Measurements from ENCODE around the gene COLEC12. TPM values are rescaled to one million over a fixed set of nuclear protein-coding genes. Genes with fewer than 3 reads are reported as not detected.
"Not testable (repeated sequence)": the region's sequence is repeated elsewhere in the genome, so short reads cannot be mapped to it uniquely, and the experiment has no call there.

COLEC12 gene
- total RNA-seq, 2 donors from 2014 or later = not detected

- H3K4me1 Mint-ChIP-seq (ENCODE audit: low read depth in 2 of 2) = no peaks in the 10 kb centered on the region
- no peak for DNase-seq (ENCODE audit: low spot score)
- H3K9me3 Mint-ChIP-seq = no peaks in the 10 kb centered on the region
- peaks cover 0 to 9% of the 10 kb centered on the region in 2 donors for H3K27me3 Mint-ChIP-seq
- no peak overlapping the region for H3K4me3 Mint-ChIP-seq
- H3K36me3 Mint-ChIP-seq = no peaks in the 10 kb centered on the region
- no peak for ATAC-seq
- no peak overlapping the region for H3K27ac Mint-ChIP-seq
These were observed 207.0 kb downstream of the COLEC12 start for GRCh38 chr18:293536-293935.

GRCh38 chr18:292271-292670 is 208.2 kb downstream of the COLEC12 start:
- Mint-ChIP-seq H3K36me3 (no peaks in the 10 kb centered on the region), H3K4me3 (no peak overlapping the region), H3K27me3 (peaks cover 0 to 12% of the 10 kb centered on the region in 2 donors), H3K27ac (no peak overlapping the region), H3K4me1 (ENCODE audit: low read depth in 2 of 2) (no peaks in the 10 kb centered on the region), H3K9me3 (no peaks in the 10 kb centered on the region)
- ATAC-seq (no peak), DNase-seq (ENCODE audit: low spot score) (no peak)

GRCh38 chr18:289970-290369 is 210.5 kb downstream of the COLEC12 start:
- not testable (repeated sequence) for H3K36me3 Mint-ChIP-seq; H3K4me1 Mint-ChIP-seq (ENCODE audit: low read depth in 2 of 2); ATAC-seq; H3K27ac Mint-ChIP-seq; H3K9me3 Mint-ChIP-seq; H3K4me3 Mint-ChIP-seq; DNase-seq (ENCODE audit: low spot score)
- peaks cover 6 to 22% of the 10 kb centered on the region in 2 donors for H3K27me3 Mint-ChIP-seq

- no peak overlapping the region for H3K4me3 Mint-ChIP-seq
- no peak overlapping the region for H3K27ac Mint-ChIP-seq
- ATAC-seq = no peak
- H3K4me1 Mint-ChIP-seq (ENCODE audit: low read depth in 2 of 2) = peaks cover 0 to 4% of the 10 kb centered on the region in 2 donors
- no peaks in the 10 kb centered on the region for H3K36me3 Mint-ChIP-seq
- no peak for DNase-seq (ENCODE audit: low spot score)
- H3K27me3 Mint-ChIP-seq = peaks cover 6 to 19% of the 10 kb centered on the region in 2 donors
- no peaks in the 10 kb centered on the region for H3K9me3 Mint-ChIP-seq
These were observed 211.5 kb downstream of the COLEC12 start for GRCh38 chr18:289026-289425.

GRCh38 chr18:286515-287310 is 213.8 kb downstream of the COLEC12 start:
- Mint-ChIP-seq H3K36me3 (no peaks in the 10 kb centered on the region), H3K27me3 (peaks cover 10 to 17% of the 10 kb centered on the region in 2 donors), H3K4me3 (no peak overlapping the region), H3K27ac (no peak overlapping the region), H3K9me3 (no peaks in the 10 kb centered on the region), H3K4me1 (ENCODE audit: low read depth in 2 of 2) (peaks cover 0 to 4% of the 10 kb centered on the region in 2 donors)
- no peak for DNase-seq (ENCODE audit: low spot score)
- ATAC-seq = no peak

GRCh38 chr18:285817-286216 is 214.7 kb downstream of the COLEC12 start:
- no peak for ATAC-seq

GRCh38 chr18:275486-275885 is 225.0 kb downstream of the COLEC12 start:
- no peak for DNase-seq (ENCODE audit: low spot score)

More at GRCh38 chr18:285817-286216, 214.7 kb downstream of the COLEC12 start:
- Mint-ChIP-seq H3K36me3 (no peaks in the 10 kb centered on the region), H3K4me1 (ENCODE audit: low read depth in 2 of 2) (peaks cover 0 to 4% of the 10 kb centered on the region in 2 donors), H3K9me3 (no peaks in the 10 kb centered on the region), H3K4me3 (no peak overlapping the region), H3K27ac (no peak overlapping the region), H3K27me3 (peaks cover 16 to 18% of the 10 kb centered on the region in 2 donors)
- no peak for DNase-seq (ENCODE audit: low spot score)

GRCh38 chr18:274313-274712 is 226.2 kb downstream of the COLEC12 start:
- no peaks in the 10 kb centered on the region for H3K36me3 Mint-ChIP-seq
- no peak overlapping the region for H3K27ac Mint-ChIP-seq
- DNase-seq (ENCODE audit: low spot score) = no peak
- peaks cover 4 to 5% of the 10 kb centered on the region in 2 donors for H3K4me1 Mint-ChIP-seq (ENCODE audit: low read depth in 2 of 2)
- H3K4me3 Mint-ChIP-seq = no peak overlapping the region
- peaks cover 11 to 13% of the 10 kb centered on the region in 2 donors for H3K27me3 Mint-ChIP-seq
- ATAC-seq = no peak
- no peaks in the 10 kb centered on the region for H3K9me3 Mint-ChIP-seq

More at GRCh38 chr18:275486-275885, 225.0 kb downstream of the COLEC12 start:
- no peak overlapping the region for H3K4me3 Mint-ChIP-seq
- no peaks in the 10 kb centered on the region for H3K4me1 Mint-ChIP-seq (ENCODE audit: low read depth in 2 of 2)
- no peaks in the 10 kb centered on the region for H3K9me3 Mint-ChIP-seq
- H3K36me3 Mint-ChIP-seq = no peaks in the 10 kb centered on the region
- no peak overlapping the region for H3K27ac Mint-ChIP-seq
- ATAC-seq = no peak
- H3K27me3 Mint-ChIP-seq = peaks cover 11 to 13% of the 10 kb centered on the region in 2 donors

- Mint-ChIP-seq H3K4me1 (ENCODE audit: low read depth in 2 of 2) (peaks cover 5 to 9% of the 10 kb centered on the region in 2 donors), H3K27me3 (peaks cover 11 to 13% of the 10 kb centered on the region in 2 donors), H3K27ac (no peak overlapping the region), H3K36me3 (no peaks in the 10 kb centered on the region), H3K4me3 (no peak overlapping the region), H3K9me3 (no peaks in the 10 kb centered on the region)
- ATAC-seq (no peak), DNase-seq (ENCODE audit: low spot score) (no peak)
These were observed 227.0 kb downstream of the COLEC12 start for GRCh38 chr18:273525-273924.

GRCh38 chr18:272650-273049 is 227.9 kb downstream of the COLEC12 start:
- DNase-seq (ENCODE audit: low spot score) (no peak), ATAC-seq (no peak)
- Mint-ChIP-seq H3K4me3 (no peak overlapping the region), H3K27ac (no peak overlapping the region), H3K9me3 (no peaks in the 10 kb centered on the region), H3K36me3 (no peaks in the 10 kb centered on the region), H3K4me1 (ENCODE audit: low read depth in 2 of 2) (peaks cover 9 to 16% of the 10 kb centered on the region in 2 donors), H3K27me3 (peaks cover 9 to 11% of the 10 kb centered on the region in 2 donors)

- Mint-ChIP-seq H3K27me3 (no peaks in the 10 kb centered on the region), H3K4me3 (peak overlapping the region; percentile 53), H3K27ac (peak overlapping the region; percentile 20 to 64), H3K4me1 (ENCODE audit: low read depth in 2 of 2) (peaks cover 17 to 24% of the 10 kb centered on the region in 2 donors), H3K36me3 (peaks cover 5% of the 10 kb centered on the region), H3K9me3 (no peaks in the 10 kb centered on the region)
- DNase-seq (ENCODE audit: low spot score) = no peak
- no peak for ATAC-seq
These were observed 230.9 kb downstream of the COLEC12 start for GRCh38 chr18:269480-270095.

GRCh38 chr18:267688-268552 is 232.6 kb downstream of the COLEC12 start, which contains the start of gene THOC1:
Gene THOC1 (minus strand): TSS chr18:268047. CDS start chr18:268019, 28 bp downstream.
- peaks cover 15% of the 10 kb centered on the region for H3K36me3 Mint-ChIP-seq
- H3K4me1 Mint-ChIP-seq (ENCODE audit: low read depth in 2 of 2) = peaks cover 21 to 30% of the 10 kb centered on the region in 2 donors
- peak within 1 kb of the TSS; percentile 95 for H3K4me3 Mint-ChIP-seq
- H3K9me3 Mint-ChIP-seq = no peaks in the 10 kb centered on the region
- H3K27me3 Mint-ChIP-seq = no peaks in the 10 kb centered on the region
- H3K27ac Mint-ChIP-seq = peak within 1 kb of the TSS; percentile 98 to 100
- peak; percentile 97 for ATAC-seq
- DNase-seq (ENCODE audit: low spot score) = peak; percentile 96

GRCh38 chr18:267380-267687 is 233.2 kb downstream of the COLEC12 start:
- Mint-ChIP-seq H3K27ac (peak overlapping the region; percentile 98 to 100), H3K27me3 (no peaks in the 10 kb centered on the region), H3K4me1 (ENCODE audit: low read depth in 2 of 2) (peaks cover 21 to 30% of the 10 kb centered on the region in 2 donors), H3K9me3 (no peaks in the 10 kb centered on the region), H3K36me3 (peaks cover 15% of the 10 kb centered on the region), H3K4me3 (peak overlapping the region; percentile 95)
- ATAC-seq = no peak
- DNase-seq (ENCODE audit: low spot score) = no peak
